HT-29 (cell line): ENCODE results near the gene SERINC3. TPM values are rescaled to one million over a fixed set of nuclear protein-coding genes. Genes with fewer than 3 reads are reported as not detected.
"Not testable (repeated sequence)": the region's sequence is repeated elsewhere in the genome, so short reads cannot be mapped to it uniquely, and the experiment has no call there.

Experiments
- DNase-seq: peaks from one replicate; pipeline ENCODE4 v3.0.0-alpha.2; 2015; ENCODE audit warnings: low spot score
- total RNA-seq: library from RNA; depleted of rRNA; stranded (reverse); fragments of >200 nt; shearing (Covaris generic); gene quantifications from 2 replicates; pipeline ENCODE4 v1.2.3, GENCODE V29; 2014

Gene SERINC3
- total RNA-seq, 1 experiment from 2014 or later, result 74.3 TPM

- DNase-seq, result no peak
These were observed 27.6 kb downstream of the SERINC3 start for GRCh38 chr20:44494266-44494665.

GRCh38 chr20:44491635-44492395 is 30.1 kb downstream of the SERINC3 start:
- DNase-seq, result no peak

- no peak for DNase-seq
These were observed 31.9 kb downstream of the SERINC3 start for GRCh38 chr20:44489931-44490330.

GRCh38 chr20:44489223-44489622 is 32.6 kb downstream of the SERINC3 start:
- DNase-seq, result no peak

- DNase-seq, result no peak
These were observed 33.3 kb downstream of the SERINC3 start for GRCh38 chr20:44488551-44488950.

- DNase-seq, result no peak
These were observed 36.1 kb downstream of the SERINC3 start for GRCh38 chr20:44485830-44486198.

- DNase-seq, result no peak
These were observed 36.6 kb downstream of the SERINC3 start for GRCh38 chr20:44485078-44485829.

- DNase-seq, result no peak
These were observed 38.8 kb downstream of the SERINC3 start for GRCh38 chr20:44483112-44483511.

- DNase-seq, result no peak
These were observed 40.0 kb downstream of the SERINC3 start for GRCh38 chr20:44481719-44482416.

- no peak for DNase-seq
These were observed 41.8 kb downstream of the SERINC3 start for GRCh38 chr20:44480097-44480496.

GRCh38 chr20:44479643-44480042 is 42.2 kb downstream of the SERINC3 start:
- no peak for DNase-seq

GRCh38 chr20:44478206-44478605 is 43.7 kb downstream of the SERINC3 start:
- no peak for DNase-seq

GRCh38 chr20:44477151-44477550 is 44.7 kb downstream of the SERINC3 start:
- no peak for DNase-seq

- peak; percentile 98 for DNase-seq
These were observed 45.9 kb downstream of the SERINC3 start, which contains the start of gene TTPAL for GRCh38 chr20:44475694-44476560. Gene TTPAL (plus strand): TSS chr20:44475874. CDS start chr20:44480000, 4,126 bp downstream.

- DNase-seq, result no peak
These were observed 46.5 kb downstream of the SERINC3 start for GRCh38 chr20:44475372-44475693.

- DNase-seq, result not testable (repeated sequence)
These were observed 49.6 kb downstream of the SERINC3 start for GRCh38 chr20:44472283-44472682.

- DNase-seq, result peak; percentile 59
These were observed 50.4 kb downstream of the SERINC3 start for GRCh38 chr20:44471481-44471882.

- no peak for DNase-seq
These were observed 51.5 kb downstream of the SERINC3 start for GRCh38 chr20:44470327-44470726.

GRCh38 chr20:44468044-44468782 is 53.7 kb downstream of the SERINC3 start:
- no peak for DNase-seq

- DNase-seq, result no peak
These were observed 54.5 kb downstream of the SERINC3 start for GRCh38 chr20:44467289-44467883.
